MV-4-11 (cell line): ENCODE results near the gene PDZD2.
"Not testable (repeated sequence)": the region's sequence is repeated elsewhere in the genome, so short reads cannot be mapped to it uniquely, and the experiment has no call there.

ENCODE experiments used
- DNase-seq: peaks from one replicate; lab custom pipeline; 2025; lab: John Stamatoyannopoulos, UW

Gene PDZD2

DNA sequence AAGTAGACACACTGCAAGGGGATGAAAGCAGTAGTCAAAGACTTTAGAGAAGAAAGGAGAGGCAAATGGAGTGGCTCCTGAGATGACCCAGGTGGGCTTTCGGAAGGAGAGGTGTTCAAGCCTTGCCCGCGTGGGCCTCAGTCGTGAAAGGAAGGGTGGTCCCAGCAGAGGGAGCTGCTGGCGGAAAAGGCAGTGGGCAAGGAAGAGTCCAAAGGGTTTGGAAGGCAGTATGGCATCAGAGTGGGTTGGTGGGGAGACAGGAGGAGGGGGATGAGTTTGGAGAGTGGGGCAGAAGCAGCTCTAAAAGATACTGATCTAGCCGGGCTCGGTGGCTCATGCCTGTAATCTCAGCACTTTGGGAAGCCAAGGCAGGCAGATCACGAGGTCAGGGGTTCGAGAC is 369.8 kb downstream of the PDZD2 start:
- DNase-seq = no peak

DNA sequence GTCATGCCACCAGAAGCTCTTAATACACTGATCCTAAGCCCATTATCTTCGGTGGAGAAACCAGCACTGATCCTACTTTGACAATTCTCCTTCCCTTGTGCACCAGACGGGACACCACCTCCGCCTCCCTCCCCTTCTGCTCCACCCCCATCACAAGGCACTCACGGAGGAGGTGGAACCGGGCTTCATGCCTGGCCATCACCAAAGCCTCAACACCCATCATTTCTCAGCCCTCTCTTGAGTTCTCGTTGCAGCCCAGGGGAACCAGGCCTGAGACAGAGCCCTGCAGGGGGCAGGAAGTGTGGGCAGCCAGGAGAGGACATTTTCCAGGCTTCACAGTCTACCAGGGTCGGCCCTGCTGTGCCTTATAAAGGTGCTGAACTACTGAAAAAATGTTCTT is 374.7 kb downstream of the PDZD2 start:
- no peak for DNase-seq

DNA sequence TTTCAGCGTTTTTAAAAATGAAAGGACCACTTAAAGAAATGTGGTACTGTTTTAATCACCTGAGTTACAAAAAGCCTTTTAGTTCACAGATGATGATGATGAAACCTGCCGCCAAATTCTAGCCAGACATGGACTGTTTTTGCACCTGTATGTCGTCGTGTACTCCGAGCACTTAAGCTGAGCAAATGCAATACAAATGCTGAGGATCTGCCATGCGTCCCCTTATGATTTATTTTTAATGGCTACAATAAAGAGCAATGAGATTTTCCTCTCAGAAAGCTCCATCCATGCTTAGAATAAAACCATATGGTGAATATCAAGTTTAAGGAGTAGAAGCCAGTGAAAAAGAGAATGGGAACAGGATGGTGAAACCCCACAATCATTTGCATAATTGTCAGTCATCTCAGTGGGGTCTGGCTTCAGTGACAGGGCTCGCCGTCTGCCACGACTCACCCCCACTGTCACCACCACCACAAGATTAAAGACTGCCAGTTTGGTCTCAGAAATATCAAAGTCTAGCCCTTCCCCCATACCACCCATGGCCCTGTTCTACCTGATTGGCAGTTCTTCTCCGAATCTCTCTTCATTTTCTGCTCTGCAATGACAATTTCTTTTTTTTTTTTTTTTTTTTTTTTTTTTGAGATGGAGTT is 375.3 kb downstream of the PDZD2 start:
- peak; percentile 18 for DNase-seq

DNA sequence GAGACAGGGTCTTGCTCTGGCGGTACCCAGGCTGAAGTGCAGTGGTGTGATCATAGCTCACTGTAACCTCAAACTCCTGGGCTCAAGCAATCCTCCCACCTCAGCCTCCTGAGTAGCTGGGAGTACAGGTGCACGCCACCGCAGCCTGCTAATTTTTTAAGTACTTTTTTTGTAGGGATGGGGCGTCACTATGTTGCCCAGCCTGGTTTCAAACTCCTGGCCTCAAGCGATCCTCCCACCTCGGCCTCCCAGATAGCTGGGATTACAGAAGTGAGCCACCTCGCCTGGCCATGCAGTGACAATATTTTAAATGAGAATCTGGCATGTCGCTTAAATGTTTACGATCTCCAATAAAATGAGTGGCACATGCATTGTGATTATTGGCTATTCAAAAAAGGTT is 376.3 kb downstream of the PDZD2 start:
- DNase-seq = not testable (repeated sequence)

DNA sequence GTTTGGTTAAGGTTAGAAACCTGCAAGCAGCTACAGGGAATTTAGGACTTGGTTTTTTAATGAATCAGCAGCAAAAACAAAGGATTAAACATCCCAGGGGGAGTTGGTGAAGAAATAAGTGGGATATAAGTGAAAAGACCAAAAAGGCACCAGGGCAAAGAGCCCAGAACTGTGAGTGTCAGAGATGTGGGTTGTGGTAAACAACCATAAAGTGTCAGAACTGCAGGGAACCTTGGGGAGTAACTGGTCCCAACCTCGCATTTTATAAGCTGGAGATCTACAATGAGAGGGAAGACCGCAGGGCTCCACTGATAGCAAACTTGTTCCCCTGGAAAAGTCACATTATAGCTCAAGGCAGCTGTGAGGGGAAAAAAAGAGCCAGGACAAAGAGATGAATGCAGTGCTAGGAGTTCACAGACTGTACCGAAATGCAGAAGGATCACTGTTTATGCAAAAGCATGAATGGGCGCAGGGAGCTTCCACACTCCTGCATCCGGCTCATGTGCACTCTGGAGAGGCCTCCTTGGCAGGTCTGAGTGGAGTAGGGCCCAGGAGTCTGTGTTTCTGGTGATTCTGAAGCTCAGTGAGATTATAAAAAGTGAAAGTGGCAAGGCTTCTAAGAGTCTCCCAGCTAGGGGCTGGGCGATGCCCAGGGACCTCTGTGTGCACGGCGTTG is 378.9 kb downstream of the PDZD2 start:
- peak; percentile 12 for DNase-seq

DNA sequence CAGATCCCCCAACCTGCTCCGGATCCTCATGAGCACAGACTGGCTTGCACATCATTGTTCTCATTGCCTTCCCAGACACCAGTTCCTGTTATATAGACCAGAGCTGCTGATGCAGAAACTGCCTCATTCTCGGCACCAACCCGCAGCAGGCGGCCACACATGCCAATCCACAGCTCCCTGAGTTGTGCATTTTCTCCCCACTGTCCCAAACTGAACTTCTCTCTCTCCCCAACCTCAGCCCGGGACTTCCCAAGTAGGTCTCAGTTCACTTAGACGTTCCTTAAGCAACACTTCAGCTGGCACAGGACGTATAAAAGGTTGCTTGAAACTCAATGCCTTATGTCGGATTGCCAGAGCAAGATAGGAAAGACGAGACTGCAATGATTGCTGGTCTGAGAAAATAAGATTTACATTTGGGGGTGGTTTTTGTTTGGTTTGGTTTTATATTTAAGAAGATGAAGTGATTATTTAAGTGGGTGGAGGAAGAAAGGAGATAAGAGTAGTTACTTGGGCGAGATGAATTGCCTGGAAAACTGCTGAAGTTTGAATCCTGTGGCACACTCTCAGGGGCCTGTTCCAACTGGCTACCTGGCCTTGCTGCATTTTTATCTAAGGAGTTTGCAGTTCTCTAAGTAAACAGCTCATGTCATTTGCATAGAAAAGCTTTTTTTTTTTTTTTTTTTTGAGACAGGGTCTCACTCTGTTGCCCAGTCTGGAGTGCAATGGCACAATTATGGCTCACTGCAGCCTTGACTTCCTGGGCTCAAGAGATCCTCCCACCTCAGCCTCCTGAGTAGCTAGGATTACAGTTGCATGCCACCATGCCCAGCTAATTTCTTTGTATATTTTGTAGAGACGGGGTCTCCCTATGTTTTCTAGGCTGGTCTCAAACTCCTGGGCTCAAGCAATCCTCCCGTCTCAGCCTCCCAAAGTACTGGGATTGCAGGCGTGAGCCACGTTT is 379.8 kb downstream of the PDZD2 start:
- DNase-seq = no peak

DNA sequence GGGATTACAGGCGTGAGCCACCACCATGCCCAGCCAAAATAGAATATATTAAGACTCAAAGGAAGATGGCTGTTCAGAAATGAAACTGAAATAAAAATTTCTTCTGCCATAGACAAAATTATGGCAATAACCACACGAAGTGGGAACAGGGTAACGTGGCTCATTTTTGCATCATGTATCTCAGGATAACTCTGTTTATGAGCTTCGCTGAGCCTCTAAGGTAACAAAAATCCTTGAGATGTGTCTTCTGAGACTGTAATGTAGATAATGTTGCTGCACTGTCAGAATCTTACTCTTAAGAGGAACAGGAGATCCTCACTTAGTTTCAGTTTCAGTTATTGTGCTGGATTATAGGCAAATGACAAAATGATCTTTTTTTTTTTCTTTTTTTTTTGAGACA is 381.3 kb downstream of the PDZD2 start:
- peak; percentile 84 for DNase-seq

DNA sequence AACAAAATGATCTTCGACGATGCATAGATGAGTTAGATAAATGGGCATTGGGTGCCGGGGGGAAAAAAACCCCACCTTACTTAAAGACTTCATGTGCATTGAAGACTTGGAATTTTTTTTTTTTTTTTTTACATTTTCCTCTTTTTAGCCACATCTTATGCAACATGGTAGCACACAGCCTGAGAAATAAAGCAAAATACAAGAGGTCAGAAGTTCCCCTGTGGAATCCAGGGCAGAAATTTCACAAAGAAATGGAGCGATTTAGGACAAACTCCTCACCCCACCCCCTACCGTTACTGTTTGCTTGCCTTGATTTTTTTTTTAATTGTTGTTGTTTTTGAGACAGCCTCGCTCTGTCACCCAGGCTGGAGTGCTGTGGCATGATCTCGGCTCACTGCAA is 382.0 kb downstream of the PDZD2 start:
- DNase-seq = no peak

DNA sequence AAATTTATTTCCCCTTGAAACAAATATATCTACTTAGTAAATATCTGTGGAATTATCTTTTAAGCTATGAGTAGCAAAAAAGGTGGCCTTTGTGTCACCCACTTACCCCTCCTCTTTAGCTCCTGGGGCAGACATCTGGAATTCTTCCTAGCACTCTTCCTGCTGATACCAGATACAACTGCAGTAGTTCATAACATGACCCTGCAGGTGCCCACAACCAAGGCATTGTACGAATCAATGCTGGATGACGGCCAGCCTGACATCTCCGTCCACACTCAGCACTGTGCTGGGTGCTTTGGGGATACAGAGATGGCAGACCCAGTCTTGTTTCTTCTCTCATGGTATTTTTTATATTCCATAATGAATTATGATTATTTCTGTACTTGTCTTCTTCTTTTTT is 382.8 kb downstream of the PDZD2 start:
- no peak for DNase-seq

DNA sequence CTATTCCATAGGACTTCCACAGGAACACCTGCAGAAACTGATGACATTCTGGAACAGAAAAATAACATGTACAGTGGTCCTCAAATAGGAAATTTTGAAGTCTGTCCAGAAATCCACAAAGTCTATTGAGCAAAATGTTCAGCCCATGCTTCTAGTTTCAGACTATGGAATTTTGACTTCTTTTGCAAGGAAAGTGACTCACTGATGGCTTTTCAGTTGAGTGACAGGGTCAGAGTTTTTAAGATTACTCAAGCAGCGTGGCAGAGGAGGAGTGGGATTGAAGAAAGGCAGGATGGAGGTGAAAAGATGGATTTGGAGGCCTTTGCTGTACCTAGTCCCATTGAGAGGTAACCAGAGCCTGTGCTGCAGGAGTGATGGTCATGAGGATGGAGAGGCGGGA is 383.7 kb downstream of the PDZD2 start:
- no peak for DNase-seq

DNA sequence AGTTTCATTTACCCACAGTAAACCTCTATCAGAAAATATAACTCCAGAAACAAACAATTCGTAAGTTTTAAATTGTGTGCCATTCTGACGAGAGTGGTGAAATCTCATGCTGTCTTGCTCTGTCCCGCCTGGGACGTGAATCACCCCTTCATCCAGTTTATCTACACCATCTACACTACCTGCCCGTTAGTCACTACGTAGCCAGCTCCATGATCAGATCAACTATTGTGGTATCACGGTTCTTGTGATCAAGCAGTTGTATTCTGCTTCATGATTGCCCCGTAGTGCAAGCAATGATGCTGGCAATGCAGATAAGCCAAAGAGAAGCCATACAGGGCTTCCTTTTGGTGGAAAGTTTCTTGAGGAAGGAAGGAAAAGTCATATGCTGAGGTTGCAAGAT is 384.9 kb downstream of the PDZD2 start:
- DNase-seq = no peak

DNA sequence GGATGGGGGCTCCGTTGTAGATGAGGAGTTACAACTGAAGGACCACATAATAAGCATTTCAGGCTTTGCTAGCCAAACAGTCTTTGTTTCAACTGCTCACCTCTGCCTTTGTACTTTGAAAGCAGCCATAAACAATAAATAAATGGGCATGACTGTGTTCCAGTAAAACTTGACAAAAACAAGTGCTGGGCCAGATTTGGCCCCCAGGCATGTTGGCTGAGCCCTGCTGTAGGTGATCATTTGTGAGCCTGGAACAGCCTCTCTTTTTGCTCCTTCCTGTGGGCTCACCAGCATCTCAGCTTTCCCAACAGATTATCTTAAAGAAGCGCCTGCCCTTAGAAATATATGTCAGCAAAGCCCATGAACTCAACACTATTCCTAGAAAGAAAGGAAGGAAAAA is 385.8 kb downstream of the PDZD2 start:
- DNase-seq = no peak

DNA sequence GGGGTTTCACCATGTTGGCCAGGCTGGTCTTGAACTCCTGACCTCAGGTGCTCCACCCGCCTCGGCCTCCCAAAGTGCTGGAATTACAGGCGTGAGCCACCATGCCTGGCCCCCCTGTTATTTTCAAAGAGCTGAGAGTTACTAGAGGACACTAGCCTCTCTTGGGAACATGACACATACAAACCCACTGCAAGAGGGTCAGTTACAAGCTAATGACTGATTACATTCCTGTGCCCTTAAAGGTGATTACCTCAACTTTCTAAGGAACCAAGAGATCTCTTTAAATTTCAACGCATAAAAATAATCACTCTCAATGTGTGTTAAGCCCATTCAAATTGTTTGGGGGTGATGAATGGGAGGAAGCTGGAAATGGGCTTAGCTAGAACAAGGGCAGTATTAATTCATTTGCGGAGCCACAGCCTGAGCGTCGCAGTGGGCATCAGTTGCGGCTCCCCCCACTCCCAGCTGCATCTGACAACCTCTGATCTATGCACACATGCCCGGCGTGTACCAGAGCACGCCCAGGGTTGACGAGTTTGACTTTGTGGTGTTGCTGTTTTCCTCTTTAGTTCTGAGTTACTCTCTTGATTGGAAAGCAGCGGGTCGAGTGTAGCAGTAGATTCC is 388.3 kb downstream of the PDZD2 start:
- no peak for DNase-seq

DNA sequence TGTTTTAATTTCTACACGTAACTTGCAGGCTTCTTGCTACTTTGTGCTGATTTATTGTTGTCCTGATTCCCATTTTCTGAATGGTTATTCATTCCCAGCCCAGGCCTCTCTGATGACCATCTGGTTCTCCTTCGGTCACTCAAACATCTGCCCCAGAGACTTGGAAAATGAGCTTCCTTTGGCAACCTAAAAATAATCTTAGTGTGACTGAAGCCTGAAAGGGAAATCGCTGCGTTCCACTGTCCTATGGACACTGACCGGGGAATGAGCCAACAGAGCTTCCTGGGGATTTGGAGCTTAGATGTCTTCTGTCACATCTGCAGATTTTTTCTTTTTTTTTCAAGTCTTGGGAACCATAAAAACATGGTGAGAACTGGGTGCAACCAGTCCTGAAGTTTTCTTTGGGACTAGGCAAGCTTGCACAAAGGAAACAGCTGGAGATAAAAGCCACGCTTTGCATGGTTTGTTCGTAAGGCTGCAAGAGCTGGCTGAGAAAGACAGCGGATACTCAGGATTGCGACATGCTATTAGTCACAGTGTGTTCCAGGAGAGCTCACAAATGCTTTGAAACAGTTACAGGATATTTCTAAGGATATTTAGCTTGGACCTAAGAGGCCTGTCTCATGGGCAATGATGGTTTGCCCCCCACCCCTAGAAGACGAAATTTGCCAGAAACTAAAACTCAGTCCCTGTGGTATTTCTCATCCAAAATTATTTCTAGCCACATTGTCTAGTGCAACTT is 389.0 kb downstream of the PDZD2 start:
- DNase-seq = peak; percentile 95

DNA sequence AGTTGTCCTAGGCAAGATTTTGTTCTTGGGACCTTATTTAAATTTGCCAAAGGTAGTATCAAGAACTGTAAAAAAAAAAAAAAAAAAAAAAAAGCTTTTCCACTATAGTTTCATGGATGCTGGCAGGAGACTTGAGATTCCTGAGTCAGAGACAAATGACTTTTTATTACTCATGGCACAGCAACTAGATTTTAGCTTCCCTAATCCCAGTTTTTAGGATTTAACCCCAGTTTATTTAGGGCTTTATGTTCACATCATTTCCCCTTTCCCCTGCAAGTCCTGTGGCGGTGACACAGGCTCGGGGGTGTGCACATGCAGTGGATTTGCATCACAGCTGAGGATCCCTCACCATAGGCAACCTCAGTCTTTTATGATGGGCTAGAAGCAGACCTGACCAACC is 390.3 kb downstream of the PDZD2 start:
- DNase-seq = peak; percentile 59

DNA sequence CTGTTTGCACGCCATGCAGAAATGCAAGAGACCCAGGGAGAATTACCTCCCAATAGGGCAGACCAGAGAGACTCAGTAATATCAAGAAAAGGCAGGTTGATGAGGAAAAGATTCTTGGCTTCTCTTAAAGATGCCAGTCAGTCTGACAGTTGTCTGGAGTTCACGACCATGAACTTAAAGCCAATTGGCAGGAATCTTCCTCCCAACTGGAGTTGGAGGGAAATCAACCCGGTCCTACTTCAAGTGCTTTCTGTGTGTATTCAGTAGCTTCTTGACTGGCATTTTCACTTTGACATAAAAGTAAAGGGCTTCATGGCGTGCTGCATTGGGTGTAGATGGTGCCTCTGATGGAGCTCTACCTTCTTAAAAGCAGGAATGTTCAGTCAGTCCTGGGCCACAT is 390.9 kb downstream of the PDZD2 start:
- no peak for DNase-seq

DNA sequence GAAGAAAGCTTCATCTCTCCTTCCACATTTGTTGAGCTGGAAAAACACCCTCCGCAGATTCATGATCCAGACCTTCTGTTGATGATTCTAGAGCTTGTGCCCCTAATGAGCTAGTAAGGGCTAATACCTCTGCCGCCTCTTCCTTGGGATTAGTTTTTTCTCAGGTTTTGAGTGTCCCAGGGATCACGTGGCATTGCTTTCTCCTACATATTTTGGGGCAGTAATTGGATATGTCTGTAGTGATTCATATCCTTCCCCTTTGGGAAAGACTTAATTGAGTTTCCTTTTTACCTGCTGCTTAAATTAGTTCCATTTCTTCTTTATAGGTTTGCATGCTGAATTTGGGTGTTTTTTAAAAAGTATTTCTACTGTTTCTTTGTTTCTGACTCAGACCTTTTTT is 391.3 kb downstream of the PDZD2 start:
- DNase-seq = no peak

DNA sequence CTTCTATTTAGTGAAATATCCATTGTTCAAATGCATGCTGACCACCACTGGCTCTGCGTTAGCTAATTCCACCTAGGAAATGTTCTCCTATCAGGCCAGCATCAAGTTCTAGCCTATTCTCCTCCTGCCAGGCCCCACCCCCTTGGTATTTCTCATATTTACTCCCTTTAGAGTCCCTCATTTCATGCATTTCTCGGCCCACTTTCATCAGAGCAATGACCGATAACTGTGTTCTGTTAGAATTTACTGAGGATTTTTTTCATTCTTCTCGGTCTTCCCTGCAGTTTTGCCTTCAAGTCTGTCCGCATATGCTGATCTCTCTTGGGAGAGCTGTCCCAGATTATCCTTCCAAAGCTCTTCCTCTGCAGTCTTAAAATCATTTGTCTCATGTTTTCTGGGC is 391.8 kb downstream of the PDZD2 start:
- DNase-seq = no peak

DNA sequence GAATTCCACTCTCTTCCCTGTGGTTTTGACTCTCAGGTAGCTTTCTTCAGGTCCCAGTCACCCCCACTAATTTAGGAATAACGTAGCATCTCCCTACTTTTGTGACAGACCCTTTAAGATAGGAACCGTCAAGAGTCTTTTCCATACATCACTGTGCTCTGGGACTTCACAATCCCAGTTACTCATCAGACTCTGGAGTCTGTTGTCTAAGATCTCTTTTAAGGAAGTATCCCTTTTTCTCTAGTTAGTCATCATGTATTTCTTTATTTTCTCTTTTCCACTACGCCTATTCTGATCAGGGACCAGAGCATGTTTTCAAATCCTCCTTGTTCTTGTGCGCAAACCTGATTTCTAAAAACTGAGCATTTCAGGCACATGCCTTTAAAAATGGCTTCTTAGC is 392.2 kb downstream of the PDZD2 start:
- peak; percentile 47 for DNase-seq

DNA sequence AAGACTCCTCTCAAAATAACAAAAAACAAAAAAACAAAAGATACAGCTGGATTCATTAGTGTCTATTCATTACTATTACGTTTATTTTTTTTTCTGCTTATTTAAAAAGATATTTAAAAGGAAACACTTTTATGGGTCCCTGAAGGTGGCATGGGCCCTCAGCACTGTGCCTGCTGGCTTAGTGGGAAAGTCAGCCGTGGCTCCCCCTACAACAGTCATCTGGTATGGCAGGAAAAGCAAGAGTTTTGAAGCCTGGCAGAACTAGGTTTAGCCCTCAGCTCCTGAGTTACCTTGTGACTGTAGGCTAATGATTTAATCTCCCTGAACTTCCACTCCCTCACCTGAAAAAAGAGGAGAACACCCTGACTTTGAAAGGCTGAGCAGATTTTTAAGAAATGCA is 399.6 kb downstream of the PDZD2 start:
- DNase-seq = no peak

DNA sequence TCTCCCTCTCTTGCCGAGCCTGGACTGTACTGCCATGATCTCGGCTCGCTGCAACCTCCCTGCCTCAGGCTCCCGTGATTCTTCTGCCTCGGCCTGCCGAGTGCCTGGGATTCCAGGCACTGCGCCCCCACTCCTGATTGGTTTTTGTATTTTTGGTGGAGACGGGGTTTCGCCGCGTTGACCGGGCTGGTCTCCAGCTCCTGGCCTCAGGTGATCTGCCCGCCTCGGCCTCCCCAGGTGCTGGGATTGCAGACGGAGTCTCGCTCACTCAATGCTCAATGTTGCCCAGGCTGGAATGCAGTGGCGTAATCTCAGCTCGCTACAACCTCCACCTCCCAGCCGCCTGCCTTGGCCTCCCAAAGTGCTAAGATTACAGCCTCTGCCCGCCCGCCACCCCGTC is 400.2 kb downstream of the PDZD2 start:
- not testable (repeated sequence) for DNase-seq

DNA sequence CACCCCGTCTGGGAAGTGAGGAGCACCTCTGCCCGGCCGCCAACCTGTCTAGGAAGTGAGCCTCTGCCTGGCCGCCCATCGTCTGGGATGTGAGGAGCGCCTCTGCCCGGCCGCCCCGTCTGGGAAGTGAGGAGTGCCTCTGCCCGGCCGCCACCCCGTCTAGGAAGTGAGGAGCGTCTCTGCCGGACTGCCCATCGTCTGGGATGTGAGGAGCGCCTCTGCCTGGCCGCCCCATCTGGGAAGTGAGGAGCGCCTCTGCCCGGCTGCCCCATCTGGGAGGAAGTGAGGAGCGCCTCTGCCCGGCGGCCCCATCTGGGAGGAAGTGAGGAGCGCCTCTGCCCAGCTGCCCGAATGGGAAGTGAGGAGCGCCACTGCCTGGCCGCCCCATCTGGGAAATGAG is 400.7 kb downstream of the PDZD2 start:
- not testable (repeated sequence) for DNase-seq
